Tibial artery (tissue), 4 donors: ENCODE results near the gene PCDH18.

ENCODE experiments used
- DNase-seq, 2 donors: peaks; one replicate each; pipeline ENCODE4 v3.0.0-alpha.2; 2019
- H3K27ac ChIP-seq, 2 donors: fragments of 200-600 bp; sonication (generic) in 1 of 2; 1 replicate in 1 of 2; 2 replicates in 1 of 2; pipeline ENCODE4 v1.5.1; 2018 to 2019; ENCODE audit warnings: mild to moderate bottlenecking in 1 of 2
- H3K27me3 ChIP-seq, 2 donors: fragments of 200-600 bp; sonication (generic) in 1 of 2; one replicate each; pipeline versions ENCODE4 v1.5.1 to v1.6.0; 2016 to 2019
- H3K36me3 ChIP-seq, 3 donors: fragments of 200-600 bp; sonication (generic) in 2 of 3; one replicate each; pipeline ENCODE4 v1.5.1; 2016 to 2019; ENCODE audit warnings: mild to moderate bottlenecking in 2 of 3
- H3K4me1 ChIP-seq, 4 donors: fragments of 200-600 bp; sonication (generic) in 2 of 4; 1 replicate in 3 of 4; 2 replicates in 1 of 4; pipeline ENCODE4 v1.5.1; 2016 to 2019
- H3K4me3 ChIP-seq, 2 donors: fragments of 200-600 bp; sonication (generic) in 1 of 2; 1 replicate in 1 of 2; 2 replicates in 1 of 2; pipeline ENCODE4 v1.5.1; 2018 to 2019; ENCODE audit warnings: mild to moderate bottlenecking in 2 of 2
- H3K9me3 ChIP-seq, 3 donors: fragments of 200-600 bp; sonication (generic) in 1 of 3; one replicate each; pipeline ENCODE4 v1.5.1; 2016 to 2019
- CTCF ChIP-seq, 2 experiments: fragments of 200-600 bp in 1 of 2; fragments of 450-650 bp in 1 of 2; IDR thresholded peaks; one replicate each; pipeline ENCODE4 v1.5.1; 2017 to 2019; ENCODE audit warnings: antibody characterized with exemption in 2 of 2, mild to moderate bottlenecking in 1 of 2, moderate library complexity in 1 of 2
- intact Hi-C: fragments of 100-400 bp; cut with DNase I; formaldehyde crosslinking; loops from one replicate; pipeline ENCODE4 v1.15.0; 2023; ENCODE audit warnings: low total_unique reads

Gene PCDH18

GRCh38 chr4:137534516-137534915, 2.2 kb upstream of the PCDH18 start:
- Histone ChIP-seq H3K9me3 (no peaks in the 10 kb centered on the region), H3K27me3 (no peaks in the 10 kb centered on the region), H3K4me1 (peaks cover 0 to 10% (median 5%) of the 10 kb centered on the region in 4 donors), H3K36me3 (no peaks in the 10 kb centered on the region), H3K27ac (peak overlapping the region in 1 of 2 donors; percentile 92), H3K4me3 (no peak overlapping the region)
- no peak for TF ChIP-seq CTCF (IDR thresholded peaks at IDR 0.05)
- intact Hi-C loops: loop anchor here (5.0 to 10.0 kb wide), 2 partner anchors 170 to 328 kb away; no protein-coding TSS in a partner anchor
- DNase-seq: no peak

GRCh38 chr4:137533855-137534254, 1.6 kb upstream of the PCDH18 start:
- Histone ChIP-seq H3K4me3 (peak overlapping the region; percentile 62 to 67), H3K4me1 (peaks cover 0 to 10% (median 5%) of the 10 kb centered on the region in 4 donors), H3K36me3 (no peaks in the 10 kb centered on the region), H3K27ac (peak overlapping the region; percentile 90 to 92), H3K9me3 (no peaks in the 10 kb centered on the region), H3K27me3 (no peaks in the 10 kb centered on the region)
- intact Hi-C loops: loop anchor here (5.0 to 10.0 kb wide), 2 partner anchors 171 to 328 kb away; no protein-coding TSS in a partner anchor
- DNase-seq: no peak
- no peak for TF ChIP-seq CTCF (IDR thresholded peaks at IDR 0.05)

GRCh38 chr4:137532869-137533236, 559 bp upstream of the PCDH18 start:
- Histone ChIP-seq H3K27me3 (no peaks in the 10 kb centered on the region), H3K9me3 (no peaks in the 10 kb centered on the region), H3K4me3 (peak overlapping the region; percentile 62 to 67), H3K4me1 (peaks cover 0 to 11% (median 5%) of the 10 kb centered on the region in 4 donors), H3K27ac (peak overlapping the region; percentile 90 to 92), H3K36me3 (no peaks in the 10 kb centered on the region)
- no peak for DNase-seq
- no peak for TF ChIP-seq CTCF (IDR thresholded peaks at IDR 0.05)
- intact Hi-C loops: loop anchor here (5.0 to 10.0 kb wide), 2 partner anchors 172 to 329 kb away; no protein-coding TSS in a partner anchor

- no peaks in the 10 kb centered on the region for H3K27me3 ChIP-seq
- peak in 1 of 2 experiments; percentile 45 for TF ChIP-seq CTCF (IDR thresholded peaks at IDR 0.05)
- H3K4me3 ChIP-seq: peak overlapping the region; percentile 62 to 67
- H3K27ac ChIP-seq: peak overlapping the region; percentile 90 to 92
- H3K4me1 ChIP-seq: peaks cover 0 to 24% (median 5%) of the 10 kb centered on the region in 4 donors
- no peak for DNase-seq
- H3K36me3 ChIP-seq: no peaks in the 10 kb centered on the region
- no peaks in the 10 kb centered on the region for H3K9me3 ChIP-seq
- intact Hi-C loops: loop anchor here (5.0 to 10.0 kb wide), 2 partner anchors 173 to 331 kb away; no protein-coding TSS in a partner anchor
These were observed 917 bp downstream of the PCDH18 start for GRCh38 chr4:137531168-137531985.

- H3K9me3 ChIP-seq: no peaks in the 10 kb centered on the region
- H3K27ac ChIP-seq: peak overlapping the region; percentile 90 to 92
- no peak for DNase-seq
- intact Hi-C loops: loop anchor here (5.0 to 10.0 kb wide), 2 partner anchors 175 to 332 kb away; no protein-coding TSS in a partner anchor
- TF ChIP-seq CTCF (IDR thresholded peaks at IDR 0.05): no peak
- no peaks in the 10 kb centered on the region for H3K27me3 ChIP-seq
- peak overlapping the region; percentile 62 to 67 for H3K4me3 ChIP-seq
- peaks cover 0 to 36% (median 7%) of the 10 kb centered on the region in 4 donors for H3K4me1 ChIP-seq
- no peaks in the 10 kb centered on the region for H3K36me3 ChIP-seq
These were observed 2.1 kb downstream of the PCDH18 start for GRCh38 chr4:137530176-137530575.
